Activated CD4-positive, CD25-positive, alpha-beta regulatory T cell treated with anti-CD3 and anti-CD28 coated beads, Interleukin-2, amount 50 U/mL, for 24 hours (primary cell): ENCODE data around the gene UGGT2.
"Not testable (repeated sequence)": the region's sequence is repeated elsewhere in the genome, so short reads cannot be mapped to it uniquely, and the experiment has no call there.

Experiments used
- ATAC-seq, 2 donors: fragments of 150-1000 bp; cut with Tn5 transposase; one replicate each; pipeline ENCODE4 v1.10.0; 2021; ENCODE audit warnings: mild to moderate bottlenecking in 1 of 2, moderate library complexity in 1 of 2

The UGGT2 gene

GRCh38 chr13:95957331-95957730, 95.9 kb downstream of the UGGT2 start:
- ATAC-seq, result no peak

- no peak for ATAC-seq
Observed at GRCh38 chr13:95956589-95957148, 96.5 kb downstream of the UGGT2 start.

- no peak for ATAC-seq
Observed at GRCh38 chr13:95955719-95956118, 97.5 kb downstream of the UGGT2 start.

- no peak for ATAC-seq
Observed at GRCh38 chr13:95955255-95955654, 97.9 kb downstream of the UGGT2 start.

- no peak for ATAC-seq
Observed at GRCh38 chr13:95954266-95954665, 98.9 kb downstream of the UGGT2 start.

GRCh38 chr13:95950103-95950502, 103.1 kb downstream of the UGGT2 start:
- ATAC-seq, result no peak

GRCh38 chr13:95948656-95949055, 104.5 kb downstream of the UGGT2 start:
- ATAC-seq, result no peak

- no peak for ATAC-seq
Observed at GRCh38 chr13:95937714-95938320, 115.4 kb downstream of the UGGT2 start.

- ATAC-seq, result no peak
Observed at GRCh38 chr13:95931300-95932025, 121.7 kb downstream of the UGGT2 start.

GRCh38 chr13:95929430-95929829, 123.8 kb downstream of the UGGT2 start:
- no peak for ATAC-seq

GRCh38 chr13:95928367-95928906, 124.8 kb downstream of the UGGT2 start:
- not testable (repeated sequence) for ATAC-seq

GRCh38 chr13:95926231-95926630, 127.0 kb downstream of the UGGT2 start:
- no peak for ATAC-seq

- ATAC-seq, result no peak
Observed at GRCh38 chr13:95924389-95924994, 128.7 kb downstream of the UGGT2 start.

- no peak for ATAC-seq
Observed at GRCh38 chr13:95921485-95921884, 131.7 kb downstream of the UGGT2 start.

- ATAC-seq, result no peak
Observed at GRCh38 chr13:95920485-95920884, 132.7 kb downstream of the UGGT2 start.

- ATAC-seq, result no peak
Observed at GRCh38 chr13:95918860-95919259, 134.3 kb downstream of the UGGT2 start.

- no peak for ATAC-seq
Observed at GRCh38 chr13:95914991-95915501, 138.2 kb downstream of the UGGT2 start.

- ATAC-seq, result no peak
Observed at GRCh38 chr13:95906999-95907398, 146.2 kb downstream of the UGGT2 start.

- no peak for ATAC-seq
Observed at GRCh38 chr13:95903569-95903968, 149.6 kb downstream of the UGGT2 start.

- ATAC-seq, result no peak
Observed at GRCh38 chr13:95902741-95903140, 150.5 kb downstream of the UGGT2 start.

GRCh38 chr13:95898256-95898655, 154.9 kb downstream of the UGGT2 start:
- no peak for ATAC-seq

- ATAC-seq, result no peak
Observed at GRCh38 chr13:95896301-95896700, 156.9 kb downstream of the UGGT2 start.

GRCh38 chr13:95893861-95894260, 159.3 kb downstream of the UGGT2 start:
- no peak for ATAC-seq
